OCI-LY3 (cell line): ENCODE data around the gene CACNA2D3.

Source experiments
- H2AFZ ChIP-seq: fragments of 200-600, 300-600 bp; shearing (Covaris generic); 2 replicates; pipeline ENCODE4 v1.6.0; 2014; ENCODE audit warnings: antibody characterized with exemption, low read depth, low read length
- H3K27ac ChIP-seq: fragments of 200-600, 300-600 bp; sonication (generic); 2 replicates; pipeline ENCODE4 v1.5.1; 2014; ENCODE audit warnings: mild to moderate bottlenecking, low read length, moderate library complexity, mixed read lengths
- H3K27me3 ChIP-seq: fragments of 200-600, 300-600 bp; sonication (generic); 2 replicates; pipeline ENCODE4 v1.6.1; 2014; ENCODE audit warnings: low read depth, low read length, mixed read lengths
- H3K36me3 ChIP-seq: fragments of 200-600, 300-600 bp; sonication (generic); replicated peaks from 2 replicates; pipeline ENCODE3; 2014; ENCODE audit warnings: low read depth, low read length, mixed read lengths
- H3K4me1 ChIP-seq: fragments of 300-600, 200-600 bp; sonication (generic); 2 replicates; pipeline ENCODE4 v1.6.1; 2014; ENCODE audit warnings: low read length, mixed read lengths
- H3K4me2 ChIP-seq: fragments of 200-600, 300-600 bp; sonication (generic); 2 replicates; pipeline ENCODE4 v1.6.1; 2014; ENCODE audit warnings: low read length, mixed read lengths
- H3K4me3 ChIP-seq: fragments of 300-600, 200-600 bp; sonication (generic); 2 replicates; pipeline ENCODE4 v1.5.1; 2014; ENCODE audit warnings: antibody characterized with exemption, mild to moderate bottlenecking, low read length, moderate library complexity
- H3K79me2 ChIP-seq: fragments of 300-600, 200-600 bp; shearing (Covaris generic); 2 replicates; pipeline ENCODE4 v1.6.1; 2014; ENCODE audit warnings: mild to moderate bottlenecking, low read length, mixed read lengths
- H3K9ac ChIP-seq: fragments of 300-600, 200-600 bp; shearing (Covaris generic); 2 replicates; pipeline ENCODE4 v1.6.0; 2014; ENCODE audit warnings: mild to moderate bottlenecking, low read length, moderate library complexity
- H3K9me3 ChIP-seq: fragments of 200-600, 300-600 bp; shearing (Covaris generic); 2 replicates; pipeline ENCODE4 v1.6.1; 2014; ENCODE audit warnings: low read length, mixed read lengths; ENCODE audit not compliant: insufficient read depth
- H4K20me1 ChIP-seq: fragments of 200-600, 300-600 bp; sonication (generic); 2 replicates; pipeline ENCODE4 v1.6.1; 2016; ENCODE audit warnings: low read length, mixed read lengths; ENCODE audit not compliant: insufficient read depth
- CTCF ChIP-seq: fragments of 200-600, 300-600 bp; sonication (generic); IDR thresholded peaks from 2 replicates; pipeline ENCODE4 v1.5.1; 2014; ENCODE audit warnings: antibody characterized with exemption, low read length, low read depth
- EZH2phosphoT487 ChIP-seq: fragments of 200-600 bp; shearing (Covaris generic); IDR thresholded peaks from 2 replicates; pipeline ENCODE4 v1.6.1; 2018; ENCODE audit warnings: antibody characterized with exemption, mixed run types, low read depth

Gene CACNA2D3

GRCh38 chr3:54600441-54601204, 478.3 kb downstream of the CACNA2D3 start:
- H3K9me3 ChIP-seq = no peaks in the 10 kb centered on the region

GRCh38 chr3:54604495-54604894, 482.1 kb downstream of the CACNA2D3 start:
- TF ChIP-seq CTCF (no peak), EZH2phosphoT487 (no peak)
- no peaks in the 10 kb centered on the region for H3K27me3 ChIP-seq
- H3K9me3 ChIP-seq = no peaks in the 10 kb centered on the region
- H3K4me1 ChIP-seq = no peaks in the 10 kb centered on the region
- no peak overlapping the region for H2AFZ ChIP-seq
- H3K4me2 ChIP-seq = no peak overlapping the region
- no peak overlapping the region for H3K4me3 ChIP-seq
- no peak overlapping the region for H3K27ac ChIP-seq
- no peaks in the 10 kb centered on the region for H3K79me2 ChIP-seq
- H3K9ac ChIP-seq = no peak overlapping the region
- H4K20me1 ChIP-seq = no peaks in the 10 kb centered on the region
- H3K36me3 ChIP-seq = no peaks in the 10 kb centered on the region

More at GRCh38 chr3:54600441-54601204, 478.3 kb downstream of the CACNA2D3 start:
- no peaks in the 10 kb centered on the region for H3K27me3 ChIP-seq
- no peak overlapping the region for H3K9ac ChIP-seq
- H3K36me3 ChIP-seq = no peaks in the 10 kb centered on the region
- H2AFZ ChIP-seq = no peak overlapping the region
- no peaks in the 10 kb centered on the region for H3K4me1 ChIP-seq
- TF ChIP-seq CTCF (no peak), EZH2phosphoT487 (no peak)
- H3K4me3 ChIP-seq = no peak overlapping the region
- no peaks in the 10 kb centered on the region for H3K79me2 ChIP-seq
- no peak overlapping the region for H3K27ac ChIP-seq
- H3K4me2 ChIP-seq = no peak overlapping the region
- no peaks in the 10 kb centered on the region for H4K20me1 ChIP-seq

GRCh38 chr3:54608041-54608440, 485.7 kb downstream of the CACNA2D3 start:
- Histone ChIP-seq H3K9ac (no peak overlapping the region), H2AFZ (no peak overlapping the region), H3K9me3 (no peaks in the 10 kb centered on the region), H3K4me2 (no peak overlapping the region), H3K79me2 (no peaks in the 10 kb centered on the region), H3K27ac (no peak overlapping the region), H3K36me3 (no peaks in the 10 kb centered on the region), H3K4me3 (no peak overlapping the region), H3K4me1 (no peaks in the 10 kb centered on the region), H4K20me1 (no peaks in the 10 kb centered on the region), H3K27me3 (no peaks in the 10 kb centered on the region)
- TF ChIP-seq EZH2phosphoT487 (no peak), CTCF (no peak)

- Histone ChIP-seq H3K9ac (no peak overlapping the region), H3K27me3 (no peaks in the 10 kb centered on the region), H3K27ac (no peak overlapping the region), H3K4me3 (no peak overlapping the region), H2AFZ (no peak overlapping the region), H3K9me3 (no peaks in the 10 kb centered on the region), H4K20me1 (no peaks in the 10 kb centered on the region), H3K36me3 (no peaks in the 10 kb centered on the region), H3K4me2 (no peak overlapping the region), H3K4me1 (no peaks in the 10 kb centered on the region), H3K79me2 (no peaks in the 10 kb centered on the region)
- TF ChIP-seq EZH2phosphoT487 (no peak), CTCF (no peak)
These were observed 496.7 kb downstream of the CACNA2D3 start for GRCh38 chr3:54619053-54619452.
